HG03095 (cell line): ENCODE data around the gene ARHGEF17.
"Not testable (repeated sequence)": the region's sequence is repeated elsewhere in the genome, so short reads cannot be mapped to it uniquely, and the experiment has no call there.

Experiments
- ATAC-seq: cut with Tn5 transposase; IDR thresholded peaks from one replicate; pipeline ENCODE4 v1.9.1; 2021; ENCODE audit warnings: moderate library complexity; ENCODE audit not compliant: unreplicated experiment

ARHGEF17 gene

DNA sequence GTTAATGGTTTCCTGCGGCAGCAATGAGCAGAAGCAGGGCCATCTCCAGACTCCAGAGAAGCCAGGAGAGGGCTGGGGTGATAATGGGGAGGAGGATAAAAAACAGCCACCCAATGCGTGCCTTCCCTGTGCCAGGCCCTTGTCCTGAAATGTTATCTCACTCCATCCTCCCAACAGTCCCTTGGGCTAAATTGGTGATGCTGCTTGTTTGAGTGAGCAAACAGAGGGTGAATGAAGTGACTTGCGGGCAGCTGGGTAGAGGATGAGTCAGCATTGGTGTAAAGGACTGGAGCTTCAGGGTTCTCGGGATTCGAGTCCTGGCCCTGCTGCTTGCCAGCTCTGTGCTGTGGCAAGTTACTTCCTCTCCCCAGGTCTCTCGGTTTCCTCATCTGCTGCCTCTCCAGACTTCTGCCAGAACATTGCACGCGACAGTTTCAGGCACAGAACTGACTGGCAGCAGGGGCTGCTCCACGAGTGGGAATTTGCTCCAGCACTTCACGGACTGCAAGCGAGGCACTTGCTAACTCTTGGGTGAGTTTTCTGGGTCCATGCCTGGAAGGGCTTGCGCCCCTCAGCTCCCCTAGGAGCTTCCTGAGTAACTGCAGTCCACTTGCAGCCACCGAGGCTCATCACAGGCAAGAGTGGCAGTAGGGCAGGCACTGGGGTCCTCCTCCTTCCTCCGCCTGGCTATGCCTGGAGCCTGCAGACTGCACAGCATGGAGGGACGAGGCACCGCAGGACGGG is 36.0 kb upstream of the ARHGEF17 start, which contains the start of gene P2RY6:
Gene P2RY6 (plus strand): TSS at position 403 of the 744 bp plus-strand sequence. CDS start 24,181 bp downstream, outside the sequence.
- ATAC-seq, result no peak

DNA sequence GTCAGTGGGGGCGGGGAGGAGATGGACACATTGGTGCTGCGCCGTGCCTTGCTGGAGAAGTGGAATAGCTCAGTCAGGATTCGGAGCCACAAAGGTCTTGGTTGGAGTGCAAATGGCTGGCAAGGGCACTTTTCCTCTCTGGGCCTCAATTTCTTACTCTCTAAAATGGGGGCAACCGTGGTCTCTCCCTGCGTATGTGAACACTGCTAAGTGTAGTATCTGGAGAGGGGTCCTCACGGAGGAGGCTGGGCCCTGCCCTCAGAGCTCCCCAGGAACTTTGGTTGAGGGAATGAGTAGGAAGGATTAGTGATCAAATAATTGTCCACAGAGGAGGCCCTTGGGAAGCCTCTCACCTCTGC is 35.4 kb upstream of the ARHGEF17 start:
- ATAC-seq, result no peak

DNA sequence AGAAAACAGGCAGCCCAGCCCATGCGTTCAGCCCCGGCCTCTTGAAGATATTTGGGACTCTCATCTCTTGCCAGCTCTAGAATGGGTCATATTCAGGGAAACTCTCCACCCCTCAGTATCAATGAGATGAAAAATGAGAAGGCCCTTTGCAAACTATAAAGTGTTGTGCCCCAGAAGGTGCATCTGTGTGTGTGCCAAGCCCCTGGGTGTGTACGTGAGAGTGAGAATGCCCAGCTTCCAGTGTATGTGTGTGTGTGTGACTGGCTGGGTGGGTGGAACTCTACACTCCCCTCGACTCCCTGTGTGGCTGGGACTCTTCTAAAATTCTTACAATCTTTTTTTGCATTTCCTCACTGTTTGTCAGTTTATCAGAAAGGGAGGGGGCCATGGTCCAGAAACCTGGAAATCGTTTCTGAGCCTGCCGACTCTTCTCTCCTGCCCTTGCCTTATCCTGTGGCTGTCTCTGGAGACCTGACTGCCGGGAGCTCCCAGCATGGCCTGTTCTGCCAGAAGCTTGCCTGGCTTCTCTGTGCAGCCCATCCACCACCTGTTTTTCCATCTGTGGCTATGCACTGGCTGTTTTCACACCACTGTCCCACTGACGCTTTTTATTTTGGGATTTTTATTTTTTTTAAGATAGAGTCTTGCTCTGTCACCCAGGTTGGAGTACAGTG is 34.7 kb upstream of the ARHGEF17 start:
- ATAC-seq, result no peak

DNA sequence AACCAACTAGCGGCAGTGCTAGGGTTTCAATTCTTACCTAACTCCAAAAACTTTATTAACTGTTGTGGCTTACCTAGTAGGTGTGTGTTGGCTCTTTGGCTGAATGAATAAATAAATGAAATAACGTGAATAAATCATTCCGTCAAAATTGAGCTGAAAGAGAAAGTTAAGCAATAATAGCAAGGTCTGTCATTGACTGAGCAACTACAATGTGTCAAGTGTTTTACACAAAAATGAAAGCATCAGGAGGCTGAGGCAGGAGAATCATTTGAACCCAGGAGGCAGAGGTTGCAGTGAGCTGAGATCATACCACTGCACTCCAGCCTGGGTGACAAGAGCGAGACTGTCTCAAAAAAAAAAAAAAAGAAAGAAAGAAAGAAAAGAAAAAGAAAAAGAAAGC is 33.9 kb upstream of the ARHGEF17 start:
- ATAC-seq, result not testable (repeated sequence)

DNA sequence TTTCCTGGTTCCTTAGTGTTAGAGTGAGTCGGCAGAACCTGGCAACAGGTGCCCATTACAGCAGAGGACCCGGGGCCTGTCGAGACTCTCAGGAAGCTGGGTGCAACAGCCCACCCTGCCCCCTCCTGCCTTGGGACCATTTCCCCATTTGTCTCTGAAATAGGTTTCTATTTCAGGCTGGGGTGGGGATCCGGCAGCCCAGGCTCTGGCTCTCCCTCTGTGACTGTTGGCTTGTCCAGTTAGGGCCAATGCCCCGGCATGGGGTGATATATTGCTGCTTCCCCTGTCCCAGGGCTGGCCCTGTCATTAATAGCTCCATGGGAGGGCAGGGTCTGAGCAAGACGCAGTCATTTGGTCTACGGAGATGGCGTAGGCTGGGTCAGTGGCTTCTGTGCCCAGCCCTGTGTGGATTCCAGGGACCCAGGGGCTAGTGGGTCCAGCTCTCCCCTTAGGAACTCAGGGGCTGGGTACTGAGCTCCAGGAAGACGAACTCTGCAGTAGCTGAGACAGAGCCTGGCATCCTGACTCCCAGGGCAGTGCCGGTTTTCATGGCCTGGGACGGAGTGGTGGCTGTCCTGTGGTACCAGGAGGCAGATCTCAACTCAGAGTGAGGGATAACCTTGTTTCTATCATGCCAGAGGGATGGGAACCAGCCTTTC is 33.2 kb upstream of the ARHGEF17 start:
- no peak for ATAC-seq

DNA sequence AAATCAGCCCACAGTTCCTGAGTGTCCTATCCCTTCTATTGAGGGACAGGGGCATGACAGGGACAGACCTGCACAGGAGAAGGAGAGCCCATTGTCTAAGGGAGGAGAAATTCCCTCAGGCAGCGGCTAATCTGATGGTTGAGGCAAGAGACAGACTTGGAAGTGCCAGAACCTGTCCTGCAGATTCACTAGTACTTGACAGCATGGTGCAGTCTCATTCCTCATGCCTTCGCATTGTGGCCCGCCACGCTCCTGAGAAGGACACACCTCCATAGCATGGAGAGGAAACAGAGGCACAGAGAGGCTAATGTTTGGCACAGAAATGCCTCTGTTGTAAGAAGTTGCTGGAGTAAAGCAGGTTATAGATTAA is 32.7 kb upstream of the ARHGEF17 start:
- no peak for ATAC-seq

DNA sequence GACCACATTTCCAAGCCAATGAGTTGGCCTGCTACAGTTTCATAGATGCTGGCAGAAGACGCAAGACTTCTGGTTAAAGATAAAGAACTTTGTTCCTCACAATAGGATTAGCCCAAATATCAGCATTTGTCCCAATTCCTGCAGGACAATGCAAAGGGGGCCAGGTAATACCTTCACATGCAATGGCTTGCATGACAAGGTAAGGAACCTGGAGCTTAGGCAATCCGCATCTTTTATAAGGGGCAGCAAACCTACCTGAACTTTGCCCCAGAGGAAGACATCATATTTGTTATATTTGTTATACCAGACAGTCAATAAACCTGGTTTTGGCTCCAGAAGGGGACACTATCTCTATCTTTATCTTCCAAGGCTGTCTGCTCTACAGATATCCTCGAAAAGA is 30.6 kb upstream of the ARHGEF17 start:
- ATAC-seq, result no peak

DNA sequence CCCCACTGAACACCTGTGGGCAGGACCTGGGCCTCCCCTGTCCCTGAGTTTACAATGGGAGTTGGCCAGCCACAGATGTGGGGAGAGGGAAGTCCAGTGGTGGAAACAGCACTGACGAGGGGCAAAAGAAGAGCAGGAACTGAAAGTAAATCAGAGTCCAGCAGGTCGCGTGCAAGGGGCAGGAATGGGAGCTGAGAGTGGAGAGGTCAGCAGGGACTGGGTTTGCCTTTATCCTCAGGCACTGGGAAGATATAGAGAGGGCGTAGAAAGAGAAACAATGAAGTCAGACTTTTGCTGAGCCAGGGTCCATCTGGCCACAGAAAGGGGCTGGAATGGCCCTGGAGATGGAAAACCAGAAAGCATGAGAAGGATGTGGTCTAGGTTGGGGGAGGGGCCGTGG is 27.4 kb upstream of the ARHGEF17 start:
- no peak for ATAC-seq

DNA sequence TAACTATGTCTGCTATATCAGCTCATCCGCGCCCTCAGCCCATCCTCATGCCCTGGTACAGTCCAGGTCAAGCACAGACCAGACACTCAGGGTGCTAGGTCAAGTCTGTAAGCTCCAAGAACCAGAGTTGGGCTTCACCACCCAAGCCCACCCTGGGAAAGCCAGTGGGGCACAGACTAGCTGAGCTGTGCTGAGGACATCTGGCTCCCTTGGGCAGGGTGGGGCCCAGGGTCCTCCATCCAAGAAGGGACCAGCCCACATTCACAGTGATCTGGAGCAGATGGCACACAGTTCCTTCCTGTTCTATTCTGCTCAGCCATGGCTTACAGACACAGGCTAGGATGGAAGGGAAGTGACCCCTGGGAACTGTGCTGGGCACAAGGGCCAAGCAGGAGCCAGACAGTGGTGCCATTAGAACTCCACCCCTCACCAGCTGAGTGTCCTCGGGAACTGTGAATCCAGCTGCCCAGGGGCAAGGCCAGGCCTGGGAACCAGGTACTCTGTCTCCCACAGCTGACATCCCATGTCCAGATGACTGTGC is 26.8 kb upstream of the ARHGEF17 start:
- no peak for ATAC-seq

DNA sequence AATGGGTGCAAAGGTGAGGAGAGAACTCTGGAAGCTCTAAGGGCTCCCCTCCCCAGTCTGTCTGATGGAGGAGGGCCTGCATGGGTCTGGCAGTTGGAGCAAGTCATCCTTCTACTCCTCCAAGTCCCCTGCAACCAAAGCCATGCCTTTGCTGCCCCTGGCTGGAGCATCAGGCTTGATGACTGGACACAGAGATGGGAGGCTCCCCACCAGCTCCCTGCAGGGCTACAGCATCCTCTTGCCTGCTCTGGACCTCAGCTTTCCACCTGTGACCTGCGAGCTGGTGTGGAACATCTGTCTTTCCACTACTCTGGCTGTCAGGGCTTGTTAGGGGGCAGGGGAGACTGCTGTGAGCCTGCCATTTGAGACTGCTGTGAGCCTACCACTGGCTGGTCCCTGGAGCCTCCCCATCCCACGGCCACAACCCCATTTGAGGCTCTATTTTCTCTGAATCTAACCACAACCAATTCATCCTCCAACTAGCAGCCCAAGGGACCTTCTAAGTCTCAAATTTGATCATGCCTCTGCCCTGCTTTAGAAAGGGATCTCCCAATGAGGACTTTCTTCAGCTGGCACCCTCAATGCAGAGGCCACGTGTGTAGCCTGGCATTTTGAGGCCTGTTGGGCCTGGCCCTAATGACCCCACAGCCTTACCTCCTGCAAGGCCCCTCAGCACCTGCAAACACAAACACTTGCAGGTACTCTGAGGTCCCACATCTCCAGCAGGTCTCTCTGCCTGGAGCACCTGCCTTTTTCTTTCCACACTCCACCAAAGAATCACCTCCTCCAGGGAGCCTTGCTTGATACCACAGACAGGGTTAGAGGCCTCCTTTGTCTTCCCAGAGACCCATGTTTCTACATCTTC is 26.0 kb upstream of the ARHGEF17 start:
- no peak for ATAC-seq

DNA sequence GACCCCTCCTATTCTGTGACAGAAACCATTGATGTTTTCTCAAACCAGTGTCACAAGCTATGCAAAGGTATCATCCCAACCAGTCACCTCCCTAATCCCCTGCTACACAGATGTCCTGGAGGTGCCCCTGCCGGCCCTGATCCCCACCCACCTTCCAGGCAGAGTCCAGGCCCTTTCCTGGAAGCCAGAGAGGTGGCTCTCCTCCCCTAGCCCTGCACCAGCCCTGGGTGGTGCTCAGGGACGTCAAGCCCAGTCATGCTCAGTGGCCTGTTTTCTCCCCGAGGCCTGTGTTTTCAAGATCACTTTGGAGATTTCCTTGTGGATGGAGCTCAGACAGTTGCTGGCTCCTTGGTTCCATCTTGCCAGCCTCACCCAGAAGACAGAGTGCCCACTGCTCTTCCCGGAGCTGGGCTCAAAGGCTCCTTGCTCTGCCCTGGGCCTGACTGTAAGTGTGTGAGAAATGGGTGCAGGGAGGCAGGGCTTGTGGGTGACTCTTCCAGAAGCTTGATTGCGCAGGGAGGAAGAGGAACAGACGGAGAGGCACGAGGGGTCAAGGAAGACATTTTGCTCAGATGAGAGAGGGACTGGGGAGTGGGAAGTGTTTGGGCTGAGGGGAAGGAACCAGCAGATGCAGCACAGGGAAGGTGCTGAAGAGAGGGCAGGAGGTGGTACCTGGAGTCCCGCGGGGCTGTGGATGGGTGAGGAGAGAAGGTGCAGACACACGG is 24.6 kb upstream of the ARHGEF17 start:
- ATAC-seq, result no peak

DNA sequence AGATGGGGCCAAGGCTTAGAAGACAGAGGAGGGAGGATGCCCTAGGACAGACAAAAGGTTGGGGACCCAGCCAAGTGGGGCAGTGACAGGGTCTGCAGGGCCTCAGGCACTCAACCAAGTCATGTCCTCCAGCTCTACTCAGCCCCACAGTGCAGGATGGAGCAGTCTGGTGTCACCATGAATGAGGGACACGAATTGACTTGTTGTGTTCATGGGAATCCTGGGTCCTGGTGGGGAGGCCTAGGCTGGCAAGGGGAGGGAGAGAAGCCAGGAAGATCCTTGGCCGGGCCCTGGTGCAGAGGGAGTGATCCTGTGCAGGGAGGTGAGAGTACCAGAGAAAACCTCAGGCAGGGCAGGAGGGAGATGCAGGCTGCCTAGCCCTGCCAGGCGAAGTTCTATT is 24.0 kb upstream of the ARHGEF17 start:
- ATAC-seq, result no peak

DNA sequence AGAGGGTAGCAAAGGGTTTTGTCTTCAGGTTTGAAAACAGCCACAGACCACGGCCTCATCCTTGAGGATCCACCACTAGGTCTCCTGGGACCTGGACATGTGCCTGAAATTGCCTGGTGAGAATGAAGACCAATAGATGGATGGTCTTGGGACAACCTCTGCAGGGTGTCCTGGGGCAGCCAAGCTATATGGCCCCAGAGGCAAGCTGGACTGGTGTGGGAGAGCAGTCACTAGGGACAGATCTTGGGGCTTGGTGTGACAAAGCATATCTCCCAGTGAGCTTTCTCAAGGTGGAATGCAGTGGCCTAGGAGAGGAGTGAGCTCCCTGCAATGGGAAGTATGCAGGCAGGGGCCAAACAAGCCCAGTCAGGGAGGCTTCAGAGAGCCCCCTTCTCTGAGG is 22.4 kb upstream of the ARHGEF17 start:
- ATAC-seq, result no peak

DNA sequence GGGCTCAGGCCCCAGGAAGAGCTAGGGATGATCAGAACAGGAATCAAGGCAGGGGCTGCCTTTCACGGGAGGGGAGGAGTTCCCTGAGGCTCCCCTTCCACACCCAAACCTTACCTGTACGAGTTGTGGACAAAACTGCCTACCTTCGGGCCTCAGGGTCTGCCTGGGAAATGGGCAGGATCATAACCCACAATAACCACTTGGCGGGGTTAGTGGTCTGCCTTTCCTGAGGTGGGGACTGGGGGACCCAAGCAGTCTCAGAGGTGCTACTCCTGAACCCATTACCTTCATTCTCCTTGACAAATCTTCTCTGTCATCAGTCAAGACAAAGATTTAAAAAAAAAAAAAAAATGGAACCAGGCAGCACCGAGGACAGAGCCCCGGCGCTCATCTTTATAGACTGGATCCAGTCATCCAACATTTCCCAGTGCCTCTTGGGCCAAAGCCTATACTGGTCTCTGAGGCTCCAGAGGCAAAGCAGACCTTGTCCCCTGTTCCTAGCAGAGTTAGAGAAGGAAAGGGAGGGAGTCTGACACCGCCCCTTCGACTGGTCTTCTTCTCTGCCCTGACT is 21.8 kb upstream of the ARHGEF17 start:
- no peak for ATAC-seq

DNA sequence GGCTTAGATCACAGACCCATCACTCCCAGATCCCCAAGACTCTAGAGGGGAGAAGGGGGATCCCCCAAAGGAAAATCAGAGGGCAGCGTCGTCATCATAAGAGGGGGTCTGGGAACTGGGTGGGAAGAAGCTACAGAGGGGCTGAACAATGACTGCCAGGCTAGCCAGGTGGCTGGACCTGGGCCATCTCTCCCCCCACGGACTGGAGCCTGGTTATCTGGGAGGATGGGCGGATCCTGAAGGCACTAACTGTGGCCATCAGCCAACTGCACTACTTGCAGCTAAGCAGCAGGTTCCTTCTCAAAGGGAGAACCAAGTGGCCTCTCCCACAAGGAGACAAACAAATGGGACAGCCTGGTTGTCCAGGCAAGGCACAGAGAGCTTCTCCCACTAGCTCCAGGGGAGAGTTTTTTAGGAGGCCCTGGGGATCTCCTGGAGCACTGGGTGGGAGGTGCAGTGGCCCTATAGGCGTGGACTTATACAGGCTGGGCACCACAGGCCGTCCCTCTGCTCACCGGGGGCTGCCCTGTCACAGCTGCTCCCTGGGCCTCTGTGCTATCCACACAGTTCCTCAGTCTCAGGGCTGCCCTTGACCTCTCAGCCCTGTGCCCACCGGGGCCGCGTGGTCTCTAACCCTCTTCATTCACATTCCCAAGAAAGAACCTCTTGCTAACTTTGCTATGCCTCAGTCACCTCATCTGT is 20.5 kb upstream of the ARHGEF17 start:
- ATAC-seq, result no peak

DNA sequence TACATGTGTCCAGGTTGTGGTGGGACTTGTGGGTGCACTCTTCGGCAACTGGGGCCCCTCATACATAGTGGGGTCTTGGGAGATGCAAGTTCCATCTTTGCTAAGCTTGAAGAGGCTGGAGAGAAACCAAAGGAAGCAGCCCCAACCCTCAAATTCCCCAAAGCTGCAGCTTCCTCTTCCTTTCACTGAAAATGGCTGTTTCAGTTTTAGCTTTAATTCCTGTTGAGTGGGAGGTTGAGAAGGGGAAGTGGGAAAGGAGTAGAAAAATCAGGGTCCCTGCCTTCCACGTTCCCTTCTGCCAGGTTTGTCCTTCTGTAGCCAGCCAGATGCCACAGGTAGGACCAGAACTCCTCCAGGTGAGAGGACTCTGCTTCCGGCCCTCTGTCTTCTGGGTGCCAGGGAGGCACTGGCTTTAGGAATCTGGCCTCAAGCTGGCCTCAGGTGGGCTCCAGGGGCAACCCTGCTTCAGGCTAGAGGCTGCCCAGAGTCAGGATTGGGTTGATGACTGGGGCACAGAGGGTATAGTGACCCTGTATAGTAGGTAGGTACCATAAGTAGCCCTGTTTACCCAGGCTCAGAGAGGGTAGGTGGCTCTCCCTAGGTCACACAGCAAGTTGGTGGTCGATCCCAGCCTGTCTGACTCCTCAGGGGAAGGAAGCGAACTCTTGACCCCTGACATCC is 19.7 kb upstream of the ARHGEF17 start:
- ATAC-seq, result no peak

DNA sequence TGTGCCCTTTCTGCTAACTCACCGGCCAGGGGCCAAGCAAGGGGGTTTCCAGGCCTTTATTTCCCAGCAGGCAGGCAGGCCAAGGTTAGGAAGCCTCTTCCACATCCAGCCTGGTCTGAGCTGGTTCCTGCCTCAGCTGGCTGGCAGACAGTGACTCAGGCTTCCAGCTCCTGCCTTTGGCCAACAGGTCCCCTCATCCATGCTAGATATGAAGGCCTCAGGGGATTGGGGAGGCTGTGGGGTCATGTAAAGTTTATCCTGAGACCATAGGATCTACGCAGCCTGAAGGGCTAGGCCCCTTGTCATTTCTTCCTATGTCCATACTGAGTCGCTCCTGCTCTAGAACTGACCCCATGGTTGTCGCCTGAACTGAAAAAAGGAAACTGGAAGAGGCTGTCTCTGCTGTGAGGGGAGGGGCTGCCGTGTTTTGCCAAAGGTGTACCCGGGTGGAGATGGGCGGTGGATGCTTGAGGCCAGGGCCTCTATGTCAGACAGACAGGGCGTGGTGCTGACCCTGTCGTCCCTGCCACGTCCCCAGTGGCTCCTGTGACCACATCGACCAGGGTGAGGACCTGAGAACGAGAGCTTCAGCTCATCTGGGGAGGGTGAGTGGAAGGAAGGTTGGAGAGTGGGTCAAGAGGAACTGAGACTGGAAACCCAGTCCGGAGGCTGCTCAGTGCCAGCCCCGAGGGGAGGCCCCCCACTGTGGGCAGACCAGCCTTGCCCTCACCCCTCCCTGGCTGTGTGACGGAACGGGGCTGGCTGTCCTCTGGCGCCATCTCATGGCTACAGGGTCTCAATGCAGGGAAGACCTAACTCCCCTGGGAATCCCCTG is 19.0 kb upstream of the ARHGEF17 start:
- ATAC-seq, result peak; percentile 61

DNA sequence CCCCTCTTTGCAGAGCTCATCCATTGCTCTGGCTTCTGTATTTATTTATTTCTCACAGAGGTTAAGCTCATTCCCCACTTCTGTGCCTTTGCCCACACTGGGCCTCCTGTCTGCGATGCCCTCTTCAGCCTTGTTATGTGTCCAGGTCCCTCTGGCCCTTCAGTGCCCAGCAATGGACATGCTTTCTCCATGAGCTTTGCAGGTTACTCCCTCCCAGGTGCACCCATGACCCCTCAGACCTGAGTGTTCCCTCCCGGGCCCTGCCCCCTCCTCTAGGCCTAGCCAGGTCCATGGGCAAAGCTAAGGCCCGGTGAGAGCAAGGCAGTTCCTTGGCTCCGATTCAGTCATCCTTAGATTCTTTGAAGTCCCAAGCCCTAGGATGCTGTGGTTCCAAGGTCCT is 17.5 kb upstream of the ARHGEF17 start:
- ATAC-seq, result no peak
